Hepatocyte (in vitro differentiated cells): ENCODE results near the gene SF3B4. TPM values are rescaled to one million over a fixed set of nuclear protein-coding genes. Genes with fewer than 3 reads are reported as not detected.
A peak's percentile ranks its signal among the peaks of the same experiment; 100 is the strongest.
"Not testable (repeated sequence)": the region's sequence is repeated elsewhere in the genome, so short reads cannot be mapped to it uniquely, and the experiment has no call there.

ENCODE experiments used
- DNase-seq: peaks from one replicate; pipeline ENCODE4 v3.0.0-alpha.2; 2016; ENCODE audit warnings: low spot score
- H2AFZ ChIP-seq: fragments of 200-600 bp; sonication (generic); 2 replicates; pipeline ENCODE4 v1.6.0; 2016; ENCODE audit warnings: antibody characterized with exemption, mild to moderate bottlenecking
- H3K27ac ChIP-seq: fragments of 200-600 bp; sonication (generic); 2 replicates; pipeline ENCODE4 v1.5.1; 2016; ENCODE audit warnings: mild to moderate bottlenecking
- H3K27me3 ChIP-seq: fragments of 200-600 bp; sonication (generic); 2 replicates; pipeline ENCODE4 v1.6.1; 2016
- H3K36me3 ChIP-seq: fragments of 200-600 bp; sonication (generic); replicated peaks from 2 replicates; pipeline ENCODE4 v1.5.1; 2016; ENCODE audit warnings: low read depth; ENCODE audit not compliant: insufficient read depth
- H3K4me1 ChIP-seq: fragments of 200-600 bp; sonication (generic); 2 replicates; pipeline ENCODE4 v1.5.1; 2016; ENCODE audit warnings: mild to moderate bottlenecking, moderate library complexity; ENCODE audit not compliant: insufficient read depth
- H3K4me2 ChIP-seq: fragments of 200-600 bp; sonication (generic); 2 replicates; pipeline ENCODE4 v1.6.0; 2016
- H3K4me3 ChIP-seq: fragments of 200-600 bp; sonication (generic); 2 replicates; pipeline ENCODE4 v1.5.1; 2016; ENCODE audit warnings: mild to moderate bottlenecking
- H3K79me2 ChIP-seq: fragments of 200-600 bp; sonication (generic); 2 replicates; pipeline ENCODE4 v1.6.0; 2017; ENCODE audit warnings: mild to moderate bottlenecking
- H3K9me2 ChIP-seq: fragments of 200-600 bp; sonication (generic); replicated peaks from 2 replicates; pipeline ENCODE4 v1.6.0; 2017; ENCODE audit warnings: mild to moderate bottlenecking; ENCODE audit not compliant: insufficient read depth
- H3K9me3 ChIP-seq: fragments of 200-600 bp; sonication (generic); 2 replicates; pipeline ENCODE4 v1.5.1; 2016; ENCODE audit warnings: low read depth, mild to moderate bottlenecking
- H4K20me1 ChIP-seq: fragments of 200-600 bp; sonication (generic); 2 replicates; pipeline ENCODE4 v1.6.0; 2016; ENCODE audit warnings: mild to moderate bottlenecking; ENCODE audit not compliant: insufficient read depth, poor library complexity, severe bottlenecking
- CTCF ChIP-seq: fragments of 200-600 bp; sonication (generic); IDR thresholded peaks from 2 replicates; pipeline ENCODE4 v1.5.1; 2016; ENCODE audit warnings: antibody characterized with exemption, mild to moderate bottlenecking; ENCODE audit not compliant: poor library complexity
- EZH2 ChIP-seq: fragments of 200-600 bp; sonication (generic); IDR thresholded peaks from 2 replicates; pipeline ENCODE4 v1.6.1; 2016; ENCODE audit warnings: antibody characterized with exemption, mild to moderate bottlenecking, borderline replicate concordance
- EZH2phosphoT487 ChIP-seq: fragments of 200-600 bp; sonication (generic); IDR thresholded peaks from one replicate; pipeline ENCODE4 v1.6.1; 2018; ENCODE audit warnings: antibody characterized with exemption, mild to moderate bottlenecking, low read depth, moderate library complexity; ENCODE audit not compliant: unreplicated experiment, severe bottlenecking
- WGBS: methylation state at CpG from one replicate; pipeline ENCODE4 v1.1.6; 2016; ENCODE audit warnings: low lambda C conversion rate; ENCODE audit errors: missing lambda C conversion rate; 5-methylcytosine and 5-hydroxymethylcytosine counted together
- polyA plus RNA-seq: library from polyadenylated mRNA; unstranded; fragments of >200 nt; fragmentation: Nextera tagmentation; extraction: Ambion mirVana; gene quantifications from 2 replicates; pipeline ENCODE4 v1.2.1, GENCODE V29; 2016
- total RNA-seq: library from RNA; depleted of rRNA; stranded (reverse); fragments of >200 nt; gene quantifications from 2 replicates; pipeline ENCODE4 v1.2.3, GENCODE V29; 2014

SF3B4 gene
- total and polyA plus RNA-seq, 2 experiments from 2014 or later: 23.3 to 58.6 TPM

GRCh38 chr1:149886396-149887195, 41.0 kb downstream of the SF3B4 start:
- peak; percentile 97 for DNase-seq
- Histone ChIP-seq H3K9me3 (no peaks in the 10 kb centered on the region), H3K9me2 (no peaks in the 10 kb centered on the region), H3K4me3 (peak overlapping the region; percentile 83), H3K27me3 (no peaks in the 10 kb centered on the region), H4K20me1 (peaks cover 40% of the 10 kb centered on the region), H3K4me2 (peak overlapping the region; percentile 88), H3K36me3 (no peaks in the 10 kb centered on the region), H3K27ac (peak overlapping the region; percentile 99), H2AFZ (no peak overlapping the region), H3K4me1 (peaks cover 14% of the 10 kb centered on the region), H3K79me2 (peaks cover 39% of the 10 kb centered on the region)
- TF ChIP-seq CTCF: no peak
- no peak for TF ChIP-seq EZH2
- TF ChIP-seq EZH2phosphoT487: no peak
- WGBS: under 1% methylated on average over 62 of the region's 62 CpGs

GRCh38 chr1:149886121-149886395, 41.5 kb downstream of the SF3B4 start:
- Histone ChIP-seq H4K20me1 (peaks cover 42% of the 10 kb centered on the region), H3K27ac (peak overlapping the region; percentile 99), H3K4me2 (peak overlapping the region; percentile 88), H3K4me1 (peaks cover 14% of the 10 kb centered on the region), H3K79me2 (peaks cover 45% of the 10 kb centered on the region), H3K4me3 (peak overlapping the region; percentile 83)
- not testable (repeated sequence) for H3K9me3 ChIP-seq, H3K36me3 ChIP-seq, H3K27me3 ChIP-seq, H2AFZ ChIP-seq, H3K9me2 ChIP-seq, DNase-seq
- WGBS: 1% methylated on average over 19 of the region's 19 CpGs

GRCh38 chr1:149885339-149886120, 42.1 kb downstream of the SF3B4 start:
- Histone ChIP-seq H3K36me3 (no peaks in the 10 kb centered on the region), H2AFZ (no peak overlapping the region), H3K27me3 (no peaks in the 10 kb centered on the region), H4K20me1 (peaks cover 42% of the 10 kb centered on the region), H3K79me2 (peaks cover 49% of the 10 kb centered on the region), H3K4me3 (peak overlapping the region; percentile 83), H3K9me3 (no peaks in the 10 kb centered on the region), H3K9me2 (no peaks in the 10 kb centered on the region), H3K4me2 (peak overlapping the region; percentile 88), H3K4me1 (peaks cover 14% of the 10 kb centered on the region), H3K27ac (peak overlapping the region; percentile 99)
- DNase-seq: peak; percentile 80
- WGBS: 2% methylated on average over 36 of the region's 36 CpGs
- TF ChIP-seq EZH2phosphoT487: peak; percentile 11
- no peak for TF ChIP-seq EZH2
- TF ChIP-seq CTCF: peak; percentile 7
